NCI-H146 (cell line): ENCODE results near the gene CERS6.

ENCODE experiments used
- DNase-seq: peaks from one replicate; lab custom pipeline; 2025; lab: John Stamatoyannopoulos, UW

Gene CERS6

GRCh38 chr2:168602846-168603401 lies 146.9 kb downstream of the CERS6 start:
- DNase-seq = no peak

DNA sequence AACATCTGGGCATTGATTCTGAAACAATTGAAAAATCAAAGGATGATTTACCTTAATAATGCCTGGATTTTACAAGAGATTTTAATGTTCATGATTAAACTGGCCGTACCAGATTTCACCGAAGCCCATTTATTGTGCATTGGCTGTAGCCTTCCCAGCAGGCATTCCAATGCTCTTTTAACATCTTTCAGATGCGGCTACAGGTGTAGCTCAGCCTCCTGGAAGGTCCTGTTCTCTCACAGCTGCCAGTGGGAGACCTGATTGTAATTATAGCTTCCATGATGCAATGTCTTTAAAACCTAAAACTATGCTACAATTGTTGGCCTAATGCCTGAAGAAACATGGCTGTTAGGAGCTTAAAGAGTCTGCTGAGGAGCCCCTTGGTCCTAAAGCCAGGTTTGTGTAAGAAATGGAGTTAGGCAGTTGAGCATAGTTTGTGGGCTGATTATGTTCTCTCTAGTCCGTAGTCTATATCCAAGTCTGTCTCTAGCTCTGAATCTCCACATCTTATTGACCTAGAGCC lies 147.4 kb downstream of the CERS6 start:
- no peak for DNase-seq

GRCh38 chr2:168604252-168604651 lies 148.2 kb downstream of the CERS6 start:
- no peak for DNase-seq

- DNase-seq = no peak
These were observed 151.9 kb downstream of the CERS6 start for GRCh38 chr2:168607992-168608391.

GRCh38 chr2:168608796-168609195 lies 152.7 kb downstream of the CERS6 start:
- no peak for DNase-seq

- DNase-seq = no peak
These were observed 155.0 kb downstream of the CERS6 start for GRCh38 chr2:168611091-168611490.

- no peak for DNase-seq
These were observed 156.0 kb downstream of the CERS6 start for GRCh38 chr2:168611896-168612650.

- no peak for DNase-seq
These were observed 156.6 kb downstream of the CERS6 start for GRCh38 chr2:168612719-168613118.

- DNase-seq = no peak
These were observed 157.5 kb downstream of the CERS6 start for GRCh38 chr2:168613551-168613950.

GRCh38 chr2:168614172-168615018 lies 158.3 kb downstream of the CERS6 start:
- no peak for DNase-seq

DNA sequence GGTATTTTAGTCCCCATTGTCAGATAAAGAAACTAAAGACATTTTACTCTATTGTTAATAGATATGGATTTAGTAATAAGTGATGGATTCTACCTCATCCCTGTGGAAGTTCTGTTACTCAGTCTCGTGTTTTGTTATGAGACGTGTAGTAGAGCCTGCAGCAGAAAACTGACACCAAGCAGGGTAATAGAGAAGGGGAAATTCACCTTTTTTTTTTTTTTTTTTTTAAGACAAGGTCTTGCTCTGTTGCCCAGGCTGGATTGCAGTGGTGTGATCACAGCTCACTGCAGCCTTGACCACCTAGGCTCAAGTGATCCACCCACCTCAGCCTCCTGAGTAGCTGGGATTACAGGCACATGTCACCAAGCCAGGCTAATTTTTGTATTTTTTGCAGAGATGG lies 164.5 kb downstream of the CERS6 start:
- DNase-seq = no peak

- DNase-seq = no peak
These were observed 166.5 kb downstream of the CERS6 start for GRCh38 chr2:168622559-168622958.

DNA sequence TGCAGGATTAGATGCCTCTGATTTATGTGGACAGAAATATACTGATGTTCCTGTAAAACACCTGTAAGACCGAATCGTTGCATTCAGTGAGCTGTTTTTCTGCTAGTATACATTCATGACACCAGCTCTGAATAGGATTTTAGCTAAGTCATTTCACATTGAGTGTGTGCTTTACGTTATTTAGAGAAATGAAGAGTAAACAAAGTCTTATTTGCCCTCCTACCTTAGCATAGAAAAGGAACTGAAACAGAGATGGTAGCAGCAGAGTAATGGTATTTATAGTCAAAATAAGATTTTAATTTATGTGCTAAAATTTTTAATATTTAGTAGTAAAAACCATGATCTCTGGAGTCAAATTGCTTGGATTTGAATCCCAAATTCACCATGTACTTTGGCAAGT lies 168.0 kb downstream of the CERS6 start:
- no peak for DNase-seq

DNA sequence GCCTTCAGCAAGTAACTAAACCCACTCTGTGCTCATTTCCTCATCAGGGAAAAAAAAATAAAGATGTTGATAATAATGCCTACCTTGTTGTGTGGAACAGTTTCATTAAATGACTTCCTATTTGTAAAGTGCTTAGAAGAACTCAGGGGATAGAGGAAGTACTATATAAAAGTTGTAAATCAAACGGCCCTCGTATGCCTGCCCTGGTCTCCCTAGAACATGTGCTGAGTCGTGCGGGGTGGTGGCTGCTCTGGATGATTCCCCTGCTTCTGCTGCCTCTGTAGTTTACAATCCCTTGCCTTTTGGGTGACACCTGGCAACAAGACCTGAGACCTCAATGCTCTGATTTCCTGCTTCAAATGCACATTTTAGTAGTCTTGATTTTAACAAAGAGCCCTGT lies 170.0 kb downstream of the CERS6 start:
- DNase-seq = no peak

- no peak for DNase-seq
These were observed 170.6 kb downstream of the CERS6 start for GRCh38 chr2:168626647-168627046.

DNA sequence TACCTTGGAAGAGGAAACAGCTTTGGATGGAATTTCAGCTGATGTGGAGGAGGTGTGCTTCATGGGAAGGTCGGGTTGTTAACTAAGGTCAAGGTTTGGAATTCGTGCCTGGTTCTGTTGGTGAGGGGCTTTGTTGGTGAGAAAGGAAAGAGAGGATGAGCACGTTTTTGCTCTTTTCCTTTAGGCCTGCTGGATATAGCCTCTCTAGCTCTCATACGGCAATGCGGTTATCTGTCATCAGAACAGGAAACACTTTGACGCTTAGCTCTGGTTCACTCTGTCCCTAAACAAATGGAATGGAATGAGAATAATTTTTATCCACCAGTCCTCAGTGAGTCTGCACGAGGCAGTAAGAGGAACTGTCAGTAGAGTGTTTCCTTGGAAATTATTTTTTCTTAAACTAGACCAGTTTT lies 176.6 kb downstream of the CERS6 start:
- DNase-seq = no peak

- no peak for DNase-seq
These were observed 177.1 kb downstream of the CERS6 start for GRCh38 chr2:168633200-168633599.

GRCh38 chr2:168633895-168634294 lies 177.8 kb downstream of the CERS6 start:
- no peak for DNase-seq

GRCh38 chr2:168635065-168635577 lies 179.0 kb downstream of the CERS6 start:
- DNase-seq = peak; percentile 16

DNA sequence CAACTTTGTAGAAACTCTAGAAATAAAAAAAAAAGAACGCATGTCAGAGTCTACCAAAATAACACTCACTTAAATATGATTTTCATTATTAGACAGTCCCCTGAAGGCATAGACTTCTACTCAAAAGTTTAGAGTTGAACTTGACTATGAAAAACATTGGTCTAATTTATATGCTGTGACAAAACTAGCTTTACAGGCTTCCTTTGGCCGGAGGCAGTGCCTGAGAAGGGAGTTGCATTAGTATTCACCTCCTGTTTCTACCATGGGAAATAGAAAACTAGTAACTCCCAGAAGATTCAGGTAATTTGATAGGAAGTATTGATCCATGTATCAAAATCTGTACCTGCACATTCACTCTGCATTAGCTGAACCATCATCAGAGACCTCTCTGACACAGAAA lies 182.9 kb downstream of the CERS6 start:
- no peak for DNase-seq

GRCh38 chr2:168639441-168639898 lies 183.4 kb downstream of the CERS6 start:
- peak; percentile 22 for DNase-seq

DNA sequence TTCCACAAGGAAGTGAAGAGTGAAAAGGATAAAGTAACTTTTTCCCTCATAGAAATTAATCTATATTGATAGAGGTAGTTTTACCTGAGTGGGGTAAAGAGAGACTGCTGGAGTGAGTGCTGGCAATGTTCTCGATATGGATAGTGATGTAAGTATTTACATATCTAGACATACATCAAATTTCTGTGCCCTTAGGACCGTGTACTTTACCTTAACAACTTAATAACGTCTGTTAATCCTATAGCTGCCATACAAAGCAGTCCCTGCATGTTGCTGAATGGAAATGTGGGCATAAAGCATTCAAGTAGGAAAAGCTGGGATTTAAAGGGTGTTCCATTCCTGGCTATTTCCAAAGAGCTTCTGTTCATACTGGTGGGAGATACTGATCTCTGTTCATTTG lies 184.0 kb downstream of the CERS6 start:
- no peak for DNase-seq
